Eye (tissue), 1 donor: ENCODE data around the gene VSTM4.
A peak's percentile ranks its signal among the peaks of the same experiment; 100 is the strongest.

Experiments used
- DNase-seq: peaks from one replicate; pipeline ENCODE4 v3.0.0-alpha.2; 2015

VSTM4 gene

GRCh38 chr10:49070701-49071100, 44.6 kb downstream of the VSTM4 start:
- DNase-seq = no peak

- no peak for DNase-seq
Observed at GRCh38 chr10:49068672-49069217, 46.6 kb downstream of the VSTM4 start.

- DNase-seq = no peak
Observed at GRCh38 chr10:49068209-49068608, 47.1 kb downstream of the VSTM4 start.

- no peak for DNase-seq
Observed at GRCh38 chr10:49066944-49067730, 48.2 kb downstream of the VSTM4 start.

- DNase-seq = no peak
Observed at GRCh38 chr10:49062229-49062628, 53.1 kb downstream of the VSTM4 start.

GRCh38 chr10:49061667-49062066, 53.7 kb downstream of the VSTM4 start:
- no peak for DNase-seq

GRCh38 chr10:49058463-49059255, 56.7 kb downstream of the VSTM4 start:
- no peak for DNase-seq

GRCh38 chr10:49057231-49057880, 58.0 kb downstream of the VSTM4 start:
- DNase-seq = no peak

- no peak for DNase-seq
Observed at GRCh38 chr10:49056356-49056755, 59.0 kb downstream of the VSTM4 start.

- DNase-seq = no peak
Observed at GRCh38 chr10:49055221-49055849, 60.0 kb downstream of the VSTM4 start.

GRCh38 chr10:49054753-49055152, 60.6 kb downstream of the VSTM4 start:
- no peak for DNase-seq

GRCh38 chr10:49053998-49054692, 61.2 kb downstream of the VSTM4 start:
- DNase-seq = no peak

- DNase-seq = peak; percentile 6
Observed at GRCh38 chr10:49053053-49053997, 62.0 kb downstream of the VSTM4 start.

- DNase-seq = no peak
Observed at GRCh38 chr10:49052069-49052468, 63.3 kb downstream of the VSTM4 start.

- peak; percentile 20 for DNase-seq
Observed at GRCh38 chr10:49050906-49051305, 64.4 kb downstream of the VSTM4 start.

GRCh38 chr10:49050366-49050765, 65.0 kb downstream of the VSTM4 start:
- DNase-seq = no peak

- peak; percentile 4 for DNase-seq
Observed at GRCh38 chr10:49049660-49050059, 65.7 kb downstream of the VSTM4 start.

- no peak for DNase-seq
Observed at GRCh38 chr10:49047128-49047639, 68.1 kb downstream of the VSTM4 start.

- DNase-seq = no peak
Observed at GRCh38 chr10:49044293-49045193, 70.8 kb downstream of the VSTM4 start.

- DNase-seq = no peak
Observed at GRCh38 chr10:49040601-49041000, 74.7 kb downstream of the VSTM4 start.
